Measurements from ENCODE around the gene NACA2. TPM values are rescaled to one million over a fixed set of nuclear protein-coding genes. Genes with fewer than 3 reads are reported as not detected.

NACA2 gene
- total RNA-seq, 1 donor from 2014 or later, result not detected

- no peak overlapping the region for H3K27ac Mint-ChIP-seq (ENCODE audit: unreplicated experiment)
- H3K4me3 Mint-ChIP-seq, result no peak overlapping the region
- H3K9me3 Mint-ChIP-seq, result no peaks in the 10 kb centered on the region
- no peak for DNase-seq (ENCODE audit: low read depth, low spot score)
- TF ChIP-seq CTCF (conservative IDR thresholded peaks at IDR 0.05), result no peak
- H3K36me3 Mint-ChIP-seq (ENCODE audit: low read depth), result no peaks in the 10 kb centered on the region
- H3K27me3 Mint-ChIP-seq (ENCODE audit: low read depth), result peaks cover 9% of the 10 kb centered on the region
- no peaks in the 10 kb centered on the region for H3K4me1 Mint-ChIP-seq
These were observed 9.6 kb upstream of the NACA2 start for GRCh38 chr17:61600621-61601020.

- TF ChIP-seq CTCF (conservative IDR thresholded peaks at IDR 0.05), result no peak
- H3K27me3 Mint-ChIP-seq (ENCODE audit: low read depth), result peaks cover 15% of the 10 kb centered on the region
- H3K27ac Mint-ChIP-seq (ENCODE audit: unreplicated experiment), result no peak overlapping the region
- H3K9me3 Mint-ChIP-seq, result no peaks in the 10 kb centered on the region
- no peaks in the 10 kb centered on the region for H3K4me1 Mint-ChIP-seq
- no peak overlapping the region for H3K4me3 Mint-ChIP-seq
- no peak for DNase-seq (ENCODE audit: low read depth, low spot score)
- H3K36me3 Mint-ChIP-seq (ENCODE audit: low read depth), result no peaks in the 10 kb centered on the region
These were observed 8.6 kb upstream of the NACA2 start for GRCh38 chr17:61599608-61600007.

GRCh38 chr17:61598014-61598413, 7.0 kb upstream of the NACA2 start:
- Mint-ChIP-seq H3K27me3 (ENCODE audit: low read depth) (peaks cover 20% of the 10 kb centered on the region), H3K4me1 (no peaks in the 10 kb centered on the region), H3K4me3 (no peak overlapping the region), H3K36me3 (ENCODE audit: low read depth) (no peaks in the 10 kb centered on the region), H3K9me3 (no peaks in the 10 kb centered on the region), H3K27ac (ENCODE audit: unreplicated experiment) (no peak overlapping the region)
- no peak for TF ChIP-seq CTCF (conservative IDR thresholded peaks at IDR 0.05)
- no peak for DNase-seq (ENCODE audit: low read depth, low spot score)

- H3K36me3 Mint-ChIP-seq (ENCODE audit: low read depth), result no peaks in the 10 kb centered on the region
These were observed 6.6 kb upstream of the NACA2 start for GRCh38 chr17:61597607-61598006.

GRCh38 chr17:61595418-61596186, 4.6 kb upstream of the NACA2 start:
- TF ChIP-seq CTCF (conservative IDR thresholded peaks at IDR 0.05), result no peak
- DNase-seq (ENCODE audit: low read depth, low spot score), result no peak
- no peak overlapping the region for H3K27ac Mint-ChIP-seq (ENCODE audit: unreplicated experiment)
- H3K36me3 Mint-ChIP-seq (ENCODE audit: low read depth), result no peaks in the 10 kb centered on the region
- no peaks in the 10 kb centered on the region for H3K4me1 Mint-ChIP-seq
- H3K27me3 Mint-ChIP-seq (ENCODE audit: low read depth), result peaks cover 20% of the 10 kb centered on the region
- no peak overlapping the region for H3K4me3 Mint-ChIP-seq
- no peaks in the 10 kb centered on the region for H3K9me3 Mint-ChIP-seq

More at GRCh38 chr17:61597607-61598006, 6.6 kb upstream of the NACA2 start:
- no peaks in the 10 kb centered on the region for H3K9me3 Mint-ChIP-seq
- no peak for DNase-seq (ENCODE audit: low read depth, low spot score)
- no peak for TF ChIP-seq CTCF (conservative IDR thresholded peaks at IDR 0.05)
- H3K4me3 Mint-ChIP-seq, result no peak overlapping the region
- no peak overlapping the region for H3K27ac Mint-ChIP-seq (ENCODE audit: unreplicated experiment)
- peaks cover 20% of the 10 kb centered on the region for H3K27me3 Mint-ChIP-seq (ENCODE audit: low read depth)
- H3K4me1 Mint-ChIP-seq, result no peaks in the 10 kb centered on the region
